Stimulated activated CD4-positive, alpha-beta T cell treated with anti-CD3 and anti-CD28 coated beads, Interleukin-1b, Interleukin-23, amount 100 ng/mL, for 4 hours (primary cell): ENCODE data around the gene SHB.

Experiments used
- DNase-seq, 2 donors: peaks; one replicate each; pipeline ENCODE4 v3.0.0-alpha.2; 2020; ENCODE audit warnings: low read depth in 2 of 2

SHB gene

DNA sequence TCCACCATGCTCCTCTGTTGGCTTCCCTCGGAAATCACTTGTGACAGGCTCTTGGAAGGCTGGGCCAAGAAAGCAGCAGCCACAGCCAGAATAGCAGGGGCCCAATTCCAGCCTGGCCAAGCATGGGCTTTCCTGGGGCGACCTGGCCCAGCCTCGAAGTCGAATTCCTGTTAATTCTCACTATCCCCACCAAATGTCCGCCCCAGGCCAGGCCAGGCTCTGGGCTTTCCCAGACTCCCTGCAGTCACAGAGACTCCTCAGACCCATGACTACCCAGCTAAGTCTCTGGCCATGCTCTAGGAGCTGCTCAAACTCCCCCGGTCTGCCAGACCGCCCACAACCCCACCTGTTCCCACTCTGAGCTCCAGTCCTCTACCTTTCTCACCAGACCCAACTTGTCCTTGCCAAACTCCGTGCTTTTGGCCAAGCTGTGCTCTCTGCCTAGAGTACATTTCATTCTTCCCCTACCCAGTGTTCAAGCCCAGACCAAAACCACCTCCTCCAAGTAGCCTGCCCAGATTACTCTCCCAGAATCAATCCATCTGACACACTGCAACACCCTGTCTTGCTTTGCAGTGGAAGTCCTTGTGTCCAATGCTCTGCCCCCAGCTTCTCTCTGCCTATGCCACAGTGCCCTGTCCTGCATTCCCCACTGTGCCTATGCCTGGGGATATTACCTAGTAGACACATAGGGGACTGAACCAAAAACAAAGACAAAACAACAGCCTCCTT, 26.2 kb downstream of the SHB start:
- DNase-seq: no peak

DNA sequence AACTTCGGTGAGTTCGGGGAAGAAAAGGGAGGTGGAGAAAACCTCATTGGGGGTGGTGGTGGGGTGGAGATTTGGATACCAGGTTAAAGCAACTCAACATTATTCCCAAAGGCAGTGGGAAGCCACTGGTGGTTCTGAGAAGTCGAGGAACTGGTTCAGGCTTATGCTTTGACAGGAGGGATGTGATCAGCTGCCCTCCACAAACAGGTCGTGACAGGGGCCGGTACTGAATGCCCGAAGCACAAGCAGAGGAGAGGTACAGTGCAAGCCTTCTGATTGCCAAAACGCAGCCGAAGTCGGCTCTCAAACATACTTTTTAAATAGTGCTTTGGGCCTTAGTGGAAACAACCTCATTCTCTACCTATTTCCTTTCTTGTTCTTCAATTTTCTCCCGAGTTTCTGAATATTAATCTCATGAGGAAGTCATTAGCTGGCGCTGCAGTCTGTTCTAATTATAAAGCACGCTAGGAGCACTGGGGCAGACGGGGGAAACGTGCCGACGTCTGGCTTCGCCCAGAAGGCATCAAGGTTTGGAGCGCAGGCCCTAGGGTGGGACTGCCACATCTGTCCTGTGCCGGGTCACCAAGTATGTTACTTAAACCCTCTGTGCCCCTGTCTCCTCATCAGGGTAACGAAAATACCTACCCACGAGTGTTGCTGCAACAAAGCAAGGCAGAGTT, 27.3 kb downstream of the SHB start:
- DNase-seq: no peak

DNA sequence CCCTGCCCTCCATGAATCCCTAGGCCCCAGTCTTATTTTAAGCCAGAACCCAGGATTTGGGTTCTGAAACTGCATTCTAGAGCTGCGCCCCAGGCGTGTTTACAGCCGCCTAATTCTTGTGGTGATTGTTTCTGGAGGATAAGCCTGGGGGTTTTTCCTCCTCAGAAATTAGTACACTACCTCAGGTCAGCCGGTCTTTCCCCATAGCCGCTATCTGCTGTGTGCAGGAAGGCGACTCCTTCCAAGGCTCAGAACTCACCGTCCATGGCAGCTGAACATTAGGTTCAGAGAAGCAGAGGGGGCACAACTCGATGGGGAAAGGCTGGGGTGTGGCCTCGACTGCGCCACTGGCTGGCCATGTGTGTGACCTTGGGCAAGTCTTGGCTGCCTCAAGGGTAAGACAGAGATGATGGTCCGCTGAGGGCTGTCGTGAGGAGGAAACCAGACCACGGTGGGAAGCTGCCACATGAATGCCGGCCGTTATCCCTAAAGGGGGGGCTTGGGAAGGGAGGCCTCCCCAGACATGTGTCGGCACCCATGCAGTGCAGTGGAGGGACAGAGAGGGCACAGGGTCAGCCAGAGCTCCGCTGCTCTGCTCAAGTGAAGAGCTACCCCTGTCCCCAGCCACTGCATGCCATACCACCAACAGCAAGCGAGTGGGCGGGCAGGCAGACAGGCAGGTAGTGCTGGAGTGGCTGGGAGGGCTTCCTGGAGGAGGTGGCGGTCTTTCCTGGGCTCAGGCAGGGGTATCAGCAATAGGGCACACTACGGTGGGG, 28.9 kb downstream of the SHB start:
- DNase-seq: no peak

DNA sequence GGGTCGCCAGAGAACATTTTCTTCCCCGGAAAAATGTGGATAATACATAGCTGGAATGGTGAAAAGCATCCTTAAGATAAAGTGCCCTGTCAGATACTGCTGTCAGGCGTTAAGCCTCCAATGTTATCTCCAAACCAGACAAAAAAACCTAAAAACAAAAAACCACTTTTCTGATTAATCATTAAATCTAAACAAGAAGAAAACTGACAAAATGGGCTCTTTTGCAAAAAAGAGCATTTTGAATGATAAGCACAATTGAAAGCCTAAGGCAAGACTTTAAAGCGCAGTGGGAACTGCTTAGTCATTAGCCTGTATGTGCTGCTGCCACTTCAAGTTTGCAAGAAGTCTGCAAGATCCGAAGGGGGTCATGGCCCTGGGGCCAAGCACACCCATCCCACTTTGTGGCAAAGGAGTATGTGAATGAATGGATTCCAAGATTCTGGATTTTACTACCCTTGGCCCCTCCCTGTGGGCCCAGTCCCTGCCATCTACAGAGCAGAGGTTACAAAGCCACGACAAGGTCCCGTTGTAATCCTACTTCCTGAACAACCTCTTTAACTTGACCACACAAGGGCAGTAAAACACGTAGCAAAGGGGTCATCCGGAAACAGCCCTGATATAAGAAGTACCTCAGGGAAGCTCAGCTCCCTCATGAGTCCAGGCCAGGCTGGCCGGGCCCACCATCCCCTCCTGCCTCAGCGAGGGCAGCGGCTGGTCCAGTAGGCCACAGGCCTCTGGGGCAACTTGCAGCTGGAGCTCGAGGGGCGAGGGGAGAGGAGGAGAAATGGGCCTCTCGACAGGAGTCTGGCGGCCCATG, 29.7 kb downstream of the SHB start:
- no peak for DNase-seq

DNA sequence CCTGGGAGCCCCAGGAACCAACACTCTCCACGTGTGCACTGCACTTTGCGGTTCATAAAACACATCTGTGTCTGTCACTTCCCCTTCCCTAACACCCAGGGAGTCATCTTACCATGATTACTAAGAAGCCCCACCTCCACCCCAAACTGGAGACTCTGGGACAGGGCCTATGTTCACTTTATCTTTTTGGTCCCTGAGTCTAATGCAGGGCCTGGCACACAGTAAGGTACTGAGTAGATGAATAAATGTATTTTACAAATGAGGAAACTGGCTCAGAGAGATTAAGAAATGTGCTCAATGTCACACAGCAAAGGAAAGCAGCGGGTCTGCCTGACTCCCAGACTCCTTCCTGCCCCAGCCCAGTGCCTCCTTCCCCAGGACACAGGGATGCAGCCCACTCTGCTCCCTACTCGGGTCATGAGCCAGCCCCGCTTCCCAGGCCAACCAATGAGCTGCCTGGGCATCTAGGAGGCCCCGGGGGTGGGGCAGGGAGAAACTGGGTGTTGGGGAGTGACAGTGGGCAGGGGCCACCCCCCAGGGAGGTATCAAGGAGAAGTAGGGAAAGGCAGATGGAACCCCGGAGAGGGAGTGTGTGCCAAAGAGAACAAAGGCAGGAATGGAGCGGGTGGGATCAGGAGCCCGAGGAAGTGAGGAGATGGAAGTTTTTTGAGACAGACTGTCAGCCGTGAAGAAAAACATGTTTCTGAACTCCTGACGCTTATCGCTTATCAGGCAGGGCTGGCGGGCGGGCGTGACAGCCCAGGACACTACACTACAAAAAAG, 30.5 kb downstream of the SHB start:
- DNase-seq: no peak

DNA sequence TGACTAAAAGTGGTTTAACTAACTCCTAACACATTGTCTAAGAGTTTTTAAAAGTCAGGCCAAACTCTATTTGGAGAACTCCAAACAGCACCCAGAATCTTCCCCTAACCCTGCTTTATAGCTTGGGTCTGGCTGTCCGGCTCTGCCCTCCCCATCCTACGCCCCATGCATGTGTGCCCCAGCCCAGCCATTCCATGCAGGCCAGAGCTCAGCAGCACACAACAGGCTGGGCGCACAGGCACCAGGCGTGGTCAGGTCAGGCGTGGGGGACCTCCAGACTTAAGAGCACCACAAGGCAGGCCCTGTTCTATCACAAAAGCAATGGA, 31.1 kb downstream of the SHB start:
- no peak for DNase-seq

DNA sequence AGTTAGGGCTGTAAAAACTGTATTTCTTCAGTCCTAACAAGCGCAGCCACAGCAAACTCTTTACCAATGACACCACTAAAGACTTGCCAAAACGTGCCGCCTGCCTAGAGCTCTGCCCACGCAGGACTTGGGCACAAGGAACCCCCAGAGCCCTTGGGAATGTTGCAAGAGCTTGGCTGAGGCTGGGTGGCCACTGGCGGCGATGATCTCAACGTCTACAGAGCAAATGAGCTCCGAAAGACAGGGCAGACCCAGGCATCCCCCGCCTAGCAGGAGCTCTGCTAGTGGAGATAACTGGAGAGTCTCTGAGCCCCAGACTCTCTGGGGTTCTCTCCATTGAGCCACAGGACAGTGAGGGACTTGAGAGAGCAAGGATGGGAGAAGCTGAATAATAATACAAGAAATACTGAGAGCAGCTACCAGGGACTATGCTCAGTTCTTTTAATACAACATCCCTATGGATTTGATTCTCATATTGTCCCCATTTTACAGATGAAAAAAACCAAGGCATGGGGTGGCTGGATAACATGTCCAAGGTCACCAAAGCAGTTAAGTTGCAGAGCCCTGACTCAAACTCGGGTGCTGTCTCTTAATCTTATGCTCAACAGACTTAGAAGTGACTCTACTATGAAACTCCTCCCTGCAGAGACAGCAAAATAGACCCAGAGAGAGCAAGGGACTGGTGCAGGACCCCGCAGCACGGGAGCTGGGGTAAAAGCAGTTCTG, 32.5 kb downstream of the SHB start:
- no peak for DNase-seq

DNA sequence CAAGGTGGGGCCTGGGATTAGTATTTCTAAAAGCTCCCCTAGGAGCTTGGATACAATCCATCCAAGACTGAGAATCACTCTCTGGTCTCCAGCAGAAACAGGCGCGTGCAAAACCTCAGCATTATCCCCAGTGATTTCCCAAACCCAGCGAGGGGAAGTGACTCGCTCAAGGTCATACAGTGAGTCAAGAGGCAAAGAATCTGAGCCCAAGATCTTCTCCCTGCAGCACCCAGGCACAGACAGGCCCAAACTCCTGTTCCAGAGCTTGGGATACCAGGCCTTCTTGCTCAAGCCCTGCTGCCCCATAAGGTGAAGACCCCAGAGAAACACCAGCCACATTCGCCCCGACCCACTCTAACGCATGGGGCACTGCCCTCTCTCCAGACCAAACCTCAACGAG, 33.2 kb downstream of the SHB start:
- no peak for DNase-seq

DNA sequence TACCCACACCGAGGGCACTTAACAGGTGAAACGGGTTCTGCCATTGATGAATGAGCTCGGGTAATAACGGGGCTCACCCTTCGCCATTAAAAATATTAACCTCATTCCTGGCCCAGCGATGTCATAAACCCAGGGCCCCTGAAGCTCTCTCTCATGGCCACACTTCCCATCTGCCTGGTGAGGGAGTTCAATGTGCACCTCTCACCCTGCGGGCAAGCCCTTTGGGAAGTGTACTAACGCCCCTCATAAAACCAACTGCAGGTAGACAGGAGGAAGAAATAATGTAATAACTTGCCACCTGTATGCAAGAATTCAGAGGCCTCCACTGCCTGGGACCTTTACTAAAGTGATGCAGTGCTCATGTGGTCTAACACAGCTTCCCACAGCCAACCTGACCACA, 35.1 kb downstream of the SHB start:
- no peak for DNase-seq

DNA sequence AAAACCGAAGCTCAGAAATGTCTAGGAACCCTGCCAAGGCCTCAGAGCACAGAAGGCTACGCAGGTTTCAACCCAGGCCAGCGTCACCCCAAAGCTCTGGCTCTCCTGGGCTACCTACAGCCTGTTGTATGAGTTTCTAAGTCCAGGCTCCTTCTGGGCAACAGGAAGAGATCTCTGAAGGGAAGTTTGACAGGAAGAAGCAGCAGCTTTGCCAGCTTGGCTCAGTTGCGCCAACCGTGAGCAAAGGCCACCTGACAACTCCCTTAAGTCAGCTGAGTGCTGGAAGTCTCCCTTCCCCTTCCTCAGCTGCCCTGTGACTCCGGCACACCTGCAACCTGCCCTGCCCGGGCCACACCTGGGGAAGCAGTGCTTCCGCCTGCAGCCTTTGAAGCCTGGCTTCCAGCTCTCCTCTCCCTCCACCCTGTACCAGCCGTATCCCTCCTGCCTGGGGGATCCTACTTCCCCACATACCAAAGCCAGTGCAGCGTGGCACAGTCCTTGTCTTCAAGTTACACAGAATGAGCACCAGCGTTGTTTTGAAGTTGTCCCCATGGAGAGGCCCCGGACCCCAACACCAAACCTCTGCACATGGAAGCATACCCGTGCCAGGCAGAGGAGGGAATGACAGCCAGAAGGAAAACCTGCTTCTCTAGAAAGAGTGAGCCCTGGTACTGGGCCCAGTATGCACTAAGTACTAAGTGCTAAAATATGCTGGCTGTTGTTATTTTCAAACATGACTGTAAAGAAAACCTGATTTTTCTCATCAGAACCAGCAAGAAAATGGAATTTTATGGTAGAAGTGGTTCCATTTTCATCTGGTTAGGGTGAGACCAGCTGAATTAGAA, 36.5 kb downstream of the SHB start:
- no peak for DNase-seq

DNA sequence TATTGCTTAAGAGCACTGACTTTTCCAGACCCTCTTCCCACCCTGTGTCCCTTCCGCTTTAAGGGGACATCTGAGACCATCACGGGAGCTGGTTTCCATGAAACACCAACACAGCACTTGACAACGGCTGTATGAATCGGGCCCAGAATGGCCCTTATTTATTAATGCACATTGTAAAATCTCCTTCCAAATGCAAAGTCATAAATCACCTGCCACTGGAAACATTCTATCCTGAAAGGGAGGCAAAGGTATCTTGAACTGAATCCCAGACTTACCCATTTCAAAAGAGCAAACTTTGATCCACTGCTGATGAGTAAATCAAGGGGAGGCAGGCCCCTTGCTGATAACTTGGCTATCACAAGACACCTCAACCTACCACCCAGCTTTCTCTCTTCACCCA, 37.4 kb downstream of the SHB start:
- DNase-seq: no peak

DNA sequence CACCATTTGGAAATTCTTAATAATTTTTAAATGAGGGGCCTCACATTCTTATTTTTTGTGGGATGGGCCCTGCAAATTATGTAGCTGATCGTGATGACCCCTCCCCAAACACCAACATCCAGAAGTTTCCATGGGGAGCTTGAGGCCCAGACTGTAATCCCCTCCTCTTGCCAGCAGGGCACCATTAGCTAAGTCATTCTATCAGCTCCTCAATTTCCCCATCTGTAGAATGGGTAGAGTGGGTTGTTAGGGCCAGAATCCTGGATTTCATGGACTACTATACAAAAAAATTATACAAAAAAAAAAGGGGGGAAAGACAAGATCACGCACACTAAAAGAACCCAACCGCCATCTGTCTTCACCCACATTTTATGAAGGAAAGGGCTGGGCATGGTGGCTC, 38.4 kb downstream of the SHB start:
- no peak for DNase-seq

DNA sequence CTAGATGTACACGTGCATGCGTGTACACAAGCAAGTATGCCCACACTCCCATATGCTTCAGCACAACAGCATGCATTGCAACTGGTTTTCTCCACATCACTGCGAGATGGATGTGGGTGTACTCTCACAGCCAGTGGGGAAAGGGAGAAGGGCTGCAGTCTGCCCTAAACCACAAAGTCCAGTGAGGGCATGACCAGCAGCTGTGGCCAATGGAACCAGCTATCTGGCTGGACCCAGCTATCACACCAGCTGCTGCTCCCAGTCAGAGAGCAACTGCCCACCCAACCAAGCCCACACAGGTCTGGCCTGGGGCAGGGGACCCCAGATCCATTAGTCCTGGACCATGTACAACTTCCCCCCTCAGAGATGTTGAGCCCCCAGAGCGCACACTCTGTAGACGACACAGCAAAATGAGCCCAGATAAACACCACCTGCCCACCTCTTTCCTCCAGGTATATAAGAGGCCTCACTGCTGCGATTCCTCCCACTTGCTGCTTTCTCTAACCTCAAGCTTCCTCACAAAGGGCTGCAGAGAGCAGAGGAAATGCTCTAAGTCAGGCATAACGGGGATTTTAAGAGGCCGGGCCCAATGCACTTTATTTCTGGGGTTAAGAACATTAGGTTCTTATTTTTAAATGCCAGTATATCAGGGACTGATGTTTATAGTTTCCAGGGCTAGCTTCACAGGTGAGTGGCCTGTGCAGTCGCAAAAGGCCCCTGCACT, 39.0 kb downstream of the SHB start:
- no peak for DNase-seq

DNA sequence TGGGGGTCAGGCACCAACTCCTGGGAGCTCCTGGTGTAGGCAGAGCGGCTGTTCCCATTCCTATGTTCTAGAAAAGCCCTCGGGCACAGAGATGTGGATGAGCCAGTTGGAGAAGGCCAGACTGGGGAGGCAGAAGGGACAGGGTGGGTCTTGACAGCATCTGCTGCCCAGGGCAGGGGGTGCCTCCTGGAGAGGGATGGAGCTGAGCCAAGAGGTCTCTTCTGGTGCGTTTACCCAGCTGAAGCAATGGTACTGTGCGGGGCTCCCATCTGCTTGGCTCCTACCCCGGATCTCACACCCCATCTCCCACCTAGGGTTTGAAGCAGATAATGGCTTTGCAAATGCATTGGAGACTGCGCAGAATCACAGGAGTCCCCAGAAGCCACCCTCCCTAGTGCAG, 41.3 kb downstream of the SHB start:
- DNase-seq: no peak

DNA sequence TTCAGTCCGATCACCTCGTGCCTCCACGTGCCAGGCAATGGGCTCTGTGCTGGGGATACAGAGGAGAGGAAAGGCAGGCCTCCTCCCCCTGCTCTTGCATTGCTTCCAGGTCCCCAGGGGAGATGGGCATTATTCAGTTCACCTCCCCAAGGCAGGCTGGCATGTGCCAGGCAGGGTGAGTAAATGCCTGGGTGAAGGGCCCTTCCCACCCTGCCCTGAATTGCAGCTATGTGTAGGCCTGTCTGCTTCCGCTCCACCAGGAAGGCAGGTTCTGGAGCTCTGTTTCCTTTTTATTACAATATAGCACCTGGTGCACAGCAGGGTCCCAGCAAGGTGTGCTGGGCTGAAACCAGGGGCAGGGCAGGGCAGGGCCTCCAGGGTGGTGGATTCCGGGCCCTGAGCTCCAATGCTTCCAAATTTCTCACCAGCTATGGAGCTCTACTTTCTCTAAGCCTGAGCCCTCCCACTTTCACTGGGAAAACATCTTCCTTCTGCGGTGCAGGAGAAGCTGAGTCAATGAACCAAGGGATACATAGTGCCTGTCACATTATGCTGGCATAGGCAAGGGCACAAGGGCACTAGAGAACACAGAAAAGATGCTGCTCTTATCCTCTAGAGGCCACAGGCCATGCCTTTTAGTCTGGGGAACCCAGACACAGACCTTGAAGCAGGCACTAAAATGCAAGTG, 42.0 kb downstream of the SHB start:
- DNase-seq: no peak

DNA sequence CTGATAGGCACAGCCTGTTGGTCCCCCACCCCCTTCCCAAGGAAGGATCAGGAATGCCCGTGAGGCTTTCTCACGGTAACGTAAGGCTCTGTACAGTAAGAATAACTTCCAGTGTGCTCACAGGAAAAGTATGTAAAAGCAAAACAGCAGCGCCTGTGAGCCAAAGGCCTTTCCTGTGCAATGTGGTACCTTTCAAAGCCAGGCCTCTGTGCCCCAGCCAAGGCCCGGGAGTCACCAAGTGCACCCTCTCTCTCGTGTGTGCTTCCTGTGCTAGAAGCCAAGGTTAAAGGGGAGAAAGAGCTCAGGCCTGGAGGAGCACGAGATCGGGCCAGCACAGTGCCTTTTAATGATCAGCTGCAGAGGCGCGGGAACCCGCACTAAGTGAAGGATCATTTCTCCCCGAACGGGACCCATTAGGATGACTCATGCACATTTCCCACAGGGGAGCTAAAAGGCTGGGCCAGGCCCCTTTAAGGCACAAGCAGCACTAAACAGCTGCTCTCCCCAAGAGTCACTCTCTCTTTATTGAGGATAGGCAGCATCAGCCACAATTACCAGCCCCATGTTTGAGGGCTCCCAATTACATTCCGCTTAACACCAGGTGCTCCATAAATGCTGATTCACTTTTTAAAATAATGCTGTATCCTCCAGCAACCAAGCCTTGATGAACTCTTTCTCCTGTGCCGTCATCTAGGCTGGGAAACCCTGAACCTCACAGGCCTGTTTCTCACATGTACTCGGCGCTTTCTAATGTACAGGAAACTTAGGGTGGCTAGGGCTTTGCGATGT, 42.8 kb downstream of the SHB start:
- no peak for DNase-seq

DNA sequence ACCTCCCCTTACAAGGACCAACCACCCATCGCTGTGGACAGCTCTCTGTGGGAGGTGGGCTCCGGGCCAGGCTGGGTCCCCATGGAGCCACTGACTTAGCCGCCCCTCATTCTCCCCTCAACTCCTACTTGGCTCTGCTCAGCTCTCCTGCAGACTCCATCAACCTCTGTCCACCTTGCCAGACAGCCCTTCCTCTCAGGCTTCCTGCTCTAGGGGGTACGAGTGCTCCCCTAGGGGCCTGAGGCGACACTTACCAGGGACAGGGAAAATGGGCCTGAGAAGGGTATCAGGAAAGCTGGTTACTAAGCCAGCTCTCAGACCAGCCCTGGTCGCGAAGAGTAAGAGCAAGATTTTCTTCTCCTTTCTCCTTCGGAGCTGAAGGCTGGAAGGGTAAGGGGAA, 43.9 kb downstream of the SHB start:
- no peak for DNase-seq
